H1 (cell line): ENCODE data around the gene SESN3. TPM values are rescaled to one million over a fixed set of nuclear protein-coding genes. Genes with fewer than 3 reads are reported as not detected.

Experiments used
- CBX5 ChIP-seq: fragments of 300-800, 300-1000 bp; sonication (generic); IDR thresholded peaks from 2 replicates; pipeline ENCODE4 v1.7.1; 2016; ENCODE audit warnings: antibody characterized with exemption, low read length, low read depth
- CBX8 ChIP-seq: fragments of 300-800, 300-1000 bp; sonication (generic); IDR thresholded peaks from 2 replicates; pipeline ENCODE4 v1.7.1; 2016; ENCODE audit warnings: low read depth, low read length, borderline replicate concordance
- EGR1 ChIP-seq: IDR thresholded peaks from 2 replicates; pipeline ENCODE4 v1.6.1; 2011; ENCODE audit warnings: low read depth, low read length, borderline replicate concordance
- HDAC2 ChIP-seq, 2 experiments: fragments of 300-600 bp in 1 of 2; sonication (generic) in 1 of 2; IDR thresholded peaks; 2 replicates each; pipeline ENCODE4 v1.6.1; 2011 to 2012; ENCODE audit warnings: low read depth in 2 of 2, low read length in 2 of 2, mild to moderate bottlenecking in 2 of 2, moderate library complexity in 2 of 2, borderline replicate concordance in 1 of 2, inconsistent platforms in 1 of 2
- PHF8 ChIP-seq: fragments of 200-600 bp; sonication (generic); conservative IDR thresholded peaks from 2 replicates; pipeline ENCODE4 v1.7.1; 2012; ENCODE audit warnings: low read depth, mild to moderate bottlenecking, inconsistent platforms, low read length, moderate library complexity
- RFX5 ChIP-seq: IDR thresholded peaks from 2 replicates; pipeline ENCODE4 v1.6.1; 2011; ENCODE audit warnings: low read depth, low read length, improper control_type of control experiment, borderline replicate concordance
- TAF1 ChIP-seq: IDR thresholded peaks from 2 replicates; pipeline ENCODE4 v1.6.1; 2011; ENCODE audit warnings: mild to moderate bottlenecking, low read depth, low read length
- TBP ChIP-seq: IDR thresholded peaks from 2 replicates; pipeline ENCODE4 v1.6.1; 2011; ENCODE audit warnings: low read depth, low read length, improper control_type of control experiment
- TEAD4 ChIP-seq: IDR thresholded peaks from 2 replicates; pipeline ENCODE4 v1.6.1; 2012; ENCODE audit warnings: low read depth, low read length, inconsistent platforms, mixed read lengths
- polyA plus RNA-seq, 7 experiments: library from polyadenylated mRNA; depleted of rRNA in 3 of 7; stranded (reverse) in 5 of 7; unstranded in 2 of 7; fragments of >200 nt in 5 of 7; fragments of 200-250 nt in 2 of 7; gene quantifications; 1 replicate in 5 of 7; 2 replicates in 1 of 7; 4 replicates in 1 of 7; pipeline versions ENCODE4 v1.2.1 to v1.2.3, GENCODE V29; 2011 to 2013; ENCODE audit warnings: missing spikeins in 2 of 7, mixed read lengths in 2 of 7
- total RNA-seq: library from RNA; stranded (reverse); fragmentation: NEBNext Ultra II Directional; extraction: Animal tissue kit (Norgen Biotek cat#: 25700); gene quantifications from 2 replicates; pipeline ENCODE4 v1.2.1, GENCODE V29; 2021

SESN3 gene
- total and polyA plus RNA-seq, 2 of the 8 experiments (the other 6 are each of a cell fraction or from before 2014, with no cell fraction given), result 10.2 to 31.1 TPM

DNA sequence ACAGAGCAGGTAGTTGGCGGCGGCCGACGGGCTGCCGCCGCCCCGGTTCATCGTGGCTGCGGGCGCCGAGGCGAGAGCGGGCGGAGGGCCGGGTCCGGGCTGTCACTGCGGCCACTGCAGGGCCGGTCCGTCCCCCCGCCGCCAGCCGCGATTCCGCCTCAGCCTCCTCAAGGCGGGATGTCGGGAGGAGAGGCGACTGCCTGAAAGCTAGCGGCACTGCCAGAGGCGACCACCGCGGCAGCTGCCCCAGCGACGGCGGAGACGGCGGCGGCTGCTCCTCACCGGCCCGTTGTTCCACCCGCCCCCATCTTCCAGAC is 234 bp downstream of the SESN3 start (continued):
- no peak for TF ChIP-seq TBP
- TF ChIP-seq TEAD4, result no peak
- peak in 1 of 2 experiments; percentile 89; a peak in 1 of 4 replicates for TF ChIP-seq HDAC2 (IDR thresholded peaks at IDR 0.05; ENCODE audit: borderline replicate concordance in 1 of 2, low read depth in 2 of 2, low read length in 2 of 2)
- TF ChIP-seq EGR1, result no peak
- TF ChIP-seq RFX5, result no peak
- no peak for TF ChIP-seq CBX8
- no peak for TF ChIP-seq TAF1
- 0 out of 2 replicates have a peak, but pooled peaks have one; percentile 18 for TF ChIP-seq PHF8
- TF ChIP-seq CBX5, result no peak
